Astrocyte (in vitro differentiated cells and primary cell): ENCODE measurements around the gene PLXNB1. TPM values are rescaled to one million over a fixed set of nuclear protein-coding genes. Genes with fewer than 3 reads are reported as not detected.
"Not testable (repeated sequence)": the region's sequence is repeated elsewhere in the genome, so short reads cannot be mapped to it uniquely, and the experiment has no call there.

Source experiments
- DNase-seq: peaks from one replicate; pipeline ENCODE4 v3.0.0-alpha.2; 2010; ENCODE audit warnings: low read depth
- FAIRE-seq: peaks from 2 replicates; lab custom pipeline; 2011; peaks lifted over from hg19 to GRCh38; lab: Jason Lieb, UNC
- H2AFZ ChIP-seq: 2 replicates; pipeline ENCODE4 v1.6.0; 2012; ENCODE audit warnings: low read depth, low read length, inconsistent platforms
- H3K27ac ChIP-seq: 2 replicates; pipeline ENCODE4 v1.5.1; 2011; ENCODE audit warnings: low read depth, low read length, inconsistent platforms
- H3K27me3 ChIP-seq: 2 replicates; pipeline ENCODE4 v1.6.0; 2011; ENCODE audit warnings: low read length, inconsistent platforms; ENCODE audit not compliant: insufficient read depth
- H3K36me3 ChIP-seq: 2 replicates; pipeline ENCODE4 v1.5.1; 2011; ENCODE audit warnings: low read length, inconsistent platforms; ENCODE audit not compliant: insufficient read depth
- H3K4me1 ChIP-seq: 2 replicates; pipeline ENCODE4 v1.5.1; 2011; ENCODE audit warnings: low read length, inconsistent platforms; ENCODE audit not compliant: insufficient read depth
- H3K4me2 ChIP-seq: 2 replicates; pipeline ENCODE4 v1.6.0; 2012; ENCODE audit warnings: low read length, inconsistent platforms
- H3K4me3 ChIP-seq: 2 replicates; pipeline ENCODE4 v1.5.1; 2011; ENCODE audit warnings: low read depth, mild to moderate bottlenecking, low read length, inconsistent platforms; ENCODE audit not compliant: insufficient read depth
- H3K79me2 ChIP-seq: 2 replicates; pipeline ENCODE4 v1.6.0; 2012; ENCODE audit warnings: mild to moderate bottlenecking, low read length, inconsistent platforms; ENCODE audit not compliant: insufficient read depth
- H3K9ac ChIP-seq: 2 replicates; pipeline ENCODE4 v1.6.0; 2012; ENCODE audit warnings: mild to moderate bottlenecking, low read length, inconsistent platforms
- H3K9me3 ChIP-seq: 2 replicates; pipeline ENCODE4 v1.5.1; 2012; ENCODE audit warnings: low read depth, mild to moderate bottlenecking, low read length, inconsistent platforms; ENCODE audit not compliant: insufficient read depth
- H4K20me1 ChIP-seq: 2 replicates; pipeline ENCODE4 v1.6.0; 2012; ENCODE audit warnings: low read length, inconsistent platforms; ENCODE audit not compliant: insufficient read depth
- H3K27ac Mint-ChIP-seq: one replicate; pipeline ENCODE4 v1.8.0; 2021; ENCODE audit warnings: mild to moderate bottlenecking, mixed read lengths; ENCODE audit not compliant: unreplicated experiment
- H3K27me3 Mint-ChIP-seq: one replicate; pipeline ENCODE4 v1.8.0; 2021; ENCODE audit warnings: low read depth, mixed read lengths; ENCODE audit not compliant: unreplicated experiment
- H3K36me3 Mint-ChIP-seq: one replicate; pipeline ENCODE4 v1.8.0; 2021; ENCODE audit warnings: low read depth, mixed read lengths; ENCODE audit not compliant: unreplicated experiment
- H3K4me1 Mint-ChIP-seq: one replicate; pipeline ENCODE4 v1.8.0; 2021; ENCODE audit warnings: low read depth, mixed read lengths; ENCODE audit not compliant: unreplicated experiment
- H3K4me3 Mint-ChIP-seq: one replicate; pipeline ENCODE4 v1.8.0; 2021; ENCODE audit warnings: mild to moderate bottlenecking, moderate library complexity, mixed read lengths; ENCODE audit not compliant: unreplicated experiment
- H3K9me3 Mint-ChIP-seq: one replicate; pipeline ENCODE4 v1.8.0; 2021; ENCODE audit warnings: mild to moderate bottlenecking, mixed read lengths; ENCODE audit not compliant: unreplicated experiment
- CTCF ChIP-seq: IDR thresholded peaks from 2 replicates; pipeline ENCODE4 v1.5.1; 2011; ENCODE audit warnings: low read depth, mild to moderate bottlenecking, inconsistent platforms, low read length, moderate library complexity; ENCODE audit not compliant: insufficient read depth
- EZH2 ChIP-seq: IDR thresholded peaks from 2 replicates; pipeline ENCODE4 v1.6.1; 2012; ENCODE audit warnings: mild to moderate bottlenecking, low read length, inconsistent platforms; ENCODE audit not compliant: insufficient read depth
- total RNA-seq: library from RNA; stranded (reverse); gene quantifications from 2 replicates; pipeline ENCODE4 v1.2.1, GENCODE V29; 2021

Gene PLXNB1
- total RNA-seq, 1 donor from 2014 or later = 59.2 TPM

GRCh38 chr3:48463703-48464102, 33.8 kb upstream of the PLXNB1 start:
- Histone ChIP-seq H2AFZ (no peak overlapping the region), H3K9ac (no peak overlapping the region), H3K79me2 (peaks cover 26% of the 10 kb centered on the region), H3K4me1 (peaks cover 26% of the 10 kb centered on the region), H3K27ac (no peak overlapping the region), H3K36me3 (peaks cover 33% of the 10 kb centered on the region), H3K27me3 (no peaks in the 10 kb centered on the region), H3K4me2 (no peak overlapping the region), H4K20me1 (peaks cover 10% of the 10 kb centered on the region), H3K4me3 (no peak overlapping the region), H3K9me3 (no peaks in the 10 kb centered on the region)
- H3K4me1 Mint-ChIP-seq = peaks cover 11% of the 10 kb centered on the region
- no peaks in the 10 kb centered on the region for H3K27me3 Mint-ChIP-seq
- peaks cover 24% of the 10 kb centered on the region for H3K36me3 Mint-ChIP-seq
- FAIRE-seq (no peak), DNase-seq (no peak)
- H3K9me3 Mint-ChIP-seq = no peaks in the 10 kb centered on the region
- no peak for TF ChIP-seq CTCF
- TF ChIP-seq EZH2 = no peak
- H3K27ac Mint-ChIP-seq = no peak overlapping the region
- no peak overlapping the region for H3K4me3 Mint-ChIP-seq

- not testable (repeated sequence) for FAIRE-seq, H3K9me3 ChIP-seq, H3K79me2 ChIP-seq, DNase-seq, H3K27ac ChIP-seq, H3K4me1 Mint-ChIP-seq, H2AFZ ChIP-seq, H3K27me3 Mint-ChIP-seq, H3K27me3 ChIP-seq, H3K4me3 Mint-ChIP-seq, H3K9ac ChIP-seq, H3K27ac Mint-ChIP-seq, H3K4me3 ChIP-seq, H4K20me1 ChIP-seq, H3K4me2 ChIP-seq, H3K9me3 Mint-ChIP-seq
- peaks cover 17% of the 10 kb centered on the region for H3K36me3 Mint-ChIP-seq
- Histone ChIP-seq H3K4me1 (peaks cover 18% of the 10 kb centered on the region), H3K36me3 (peaks cover 39% of the 10 kb centered on the region)
Measured at GRCh38 chr3:48461767-48462166, 31.9 kb upstream of the PLXNB1 start.

GRCh38 chr3:48460517-48460902, 30.6 kb upstream of the PLXNB1 start:
- Histone ChIP-seq H3K27me3 (no peaks in the 10 kb centered on the region), H2AFZ (no peak overlapping the region), H3K4me3 (no peak overlapping the region), H3K9ac (no peak overlapping the region), H3K27ac (no peak overlapping the region), H3K9me3 (no peaks in the 10 kb centered on the region), H3K4me2 (no peak overlapping the region), H3K79me2 (no peaks in the 10 kb centered on the region), H3K36me3 (peaks cover 40% of the 10 kb centered on the region), H4K20me1 (no peaks in the 10 kb centered on the region), H3K4me1 (peaks cover 7% of the 10 kb centered on the region)
- FAIRE-seq (no peak), DNase-seq (no peak)
- no peaks in the 10 kb centered on the region for H3K27me3 Mint-ChIP-seq
- TF ChIP-seq CTCF (no peak), EZH2 (no peak)
- peaks cover 4% of the 10 kb centered on the region for H3K4me1 Mint-ChIP-seq
- no peaks in the 10 kb centered on the region for H3K9me3 Mint-ChIP-seq
- no peak overlapping the region for H3K4me3 Mint-ChIP-seq
- H3K27ac Mint-ChIP-seq = no peak overlapping the region
- peaks cover 17% of the 10 kb centered on the region for H3K36me3 Mint-ChIP-seq
